GM12873 (cell line): ENCODE results near the gene RICTOR.

Source experiments
- CTCF ChIP-seq: IDR thresholded peaks from 2 replicates; pipeline ENCODE4 v1.5.1; 2012; ENCODE audit warnings: low read depth, mild to moderate bottlenecking, moderate library complexity, low read length, control low read depth; ENCODE audit not compliant: insufficient read depth; ENCODE audit errors: missing control alignments

The RICTOR gene

GRCh38 chr5:38932854-38933408, 141.3 kb downstream of the RICTOR start:
- TF ChIP-seq CTCF = no peak

DNA sequence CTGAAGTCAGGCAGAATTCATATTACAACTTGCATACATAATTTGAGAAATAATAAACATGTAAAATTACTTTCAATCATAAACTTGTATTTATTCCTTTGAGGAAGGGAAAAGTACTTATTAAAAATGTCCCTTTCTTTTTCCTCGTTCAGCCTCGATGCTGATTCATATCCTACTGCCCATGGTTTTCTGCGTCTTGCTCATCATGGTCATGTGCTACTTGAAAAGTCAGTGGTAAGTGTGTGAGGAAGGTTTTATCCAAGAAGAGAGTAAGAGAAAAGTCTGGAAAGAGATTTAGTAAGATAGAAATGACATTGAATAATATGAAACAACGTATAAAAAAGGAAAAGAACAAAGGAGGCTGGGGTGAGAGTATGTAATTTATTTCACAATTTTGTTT, 142.5 kb downstream of the RICTOR start:
- no peak for TF ChIP-seq CTCF

- TF ChIP-seq CTCF = no peak
Observed at GRCh38 chr5:38929838-38930237, 144.4 kb downstream of the RICTOR start.

GRCh38 chr5:38927470-38927869, 146.7 kb downstream of the RICTOR start:
- TF ChIP-seq CTCF = no peak

- TF ChIP-seq CTCF = no peak
Observed at GRCh38 chr5:38926121-38926520, 148.1 kb downstream of the RICTOR start.

DNA sequence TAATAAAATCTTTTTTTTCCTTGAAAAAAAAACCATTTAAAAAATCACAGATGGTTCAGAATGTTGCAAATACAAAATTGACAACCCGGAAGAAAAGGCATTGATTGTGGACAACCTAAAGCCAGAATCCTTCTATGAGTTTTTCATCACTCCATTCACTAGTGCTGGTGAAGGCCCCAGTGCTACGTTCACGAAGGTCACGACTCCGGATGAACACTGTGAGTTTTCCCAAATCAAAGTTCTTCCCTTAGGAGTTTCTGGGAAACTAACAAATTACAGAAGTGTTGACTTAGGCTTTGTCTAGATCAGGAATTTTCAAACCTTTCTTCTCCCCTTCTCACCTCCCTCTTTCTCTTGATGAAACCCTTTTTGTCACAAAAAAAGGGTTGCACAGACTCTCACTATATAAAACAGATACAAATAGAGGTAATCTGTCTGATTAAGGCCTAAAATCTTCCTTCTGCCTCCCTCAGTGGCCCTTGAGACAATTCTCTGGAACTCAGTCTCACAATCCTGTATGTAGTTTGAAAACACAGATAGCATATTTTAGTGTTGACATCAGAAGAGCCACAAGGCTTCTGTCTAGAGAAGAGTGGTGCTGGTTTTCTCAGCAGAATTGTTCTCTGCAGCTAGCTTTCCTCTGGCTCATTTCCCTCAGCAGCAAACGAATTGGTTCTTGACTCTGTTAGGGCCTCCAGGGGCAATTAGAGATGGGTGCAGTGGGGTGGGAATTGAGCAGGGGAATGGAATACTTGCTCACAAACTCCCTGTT, 148.9 kb downstream of the RICTOR start:
- TF ChIP-seq CTCF = no peak

GRCh38 chr5:38923661-38924451, 150.3 kb downstream of the RICTOR start:
- no peak for TF ChIP-seq CTCF
